Endothelial cell of umbilical vein (primary cell): ENCODE data around the gene PRKD2. TPM values are rescaled to one million over a fixed set of nuclear protein-coding genes. Genes with fewer than 3 reads are reported as not detected.
A peak's percentile ranks its signal among the peaks of the same experiment; 100 is the strongest.

Experiments
- BruUV-seq: library from RNA; stranded (reverse); fragments of 400-500 nt; replicated peaks from 2 replicates; lab custom pipeline; 2021; lab: Mats Ljungman, UMichigan
- CTCF ChIA-PET: fragments of 300-600, 350-600 bp; sonication (Branson Sonifier 250); formaldehyde crosslinking; loops from one replicate; lab custom pipeline; 2021; ENCODE audit warnings: antibody characterized with exemption, inconsistent platforms; lab: Charles Lee
- POLR2A ChIA-PET: fragments of 300-600, 350-600 bp; sonication (Branson Sonifier 250); formaldehyde crosslinking; loops from one replicate; lab custom pipeline; 2021; ENCODE audit warnings: antibody characterized with exemption, inconsistent platforms; lab: Charles Lee
- DNase-seq: peaks from one replicate; pipeline ENCODE4 v3.0.0-alpha.2; 2011; ENCODE audit warnings: low read depth, low spot score
- FAIRE-seq: peaks from 2 replicates; lab custom pipeline; 2011; peaks lifted over from hg19 to GRCh38; lab: Jason Lieb, UNC
- H2AFZ ChIP-seq: 2 replicates; pipeline ENCODE4 v1.6.0; 2012; ENCODE audit warnings: low read depth, low read length, control low read depth, inconsistent platforms
- H3K27ac ChIP-seq: 2 replicates; pipeline ENCODE4 v1.5.1; 2011; ENCODE audit warnings: low read depth, mild to moderate bottlenecking, control low read depth, low read length, moderate library complexity; ENCODE audit not compliant: insufficient read depth
- H3K27me3 ChIP-seq, 2 experiments: 2 replicates each; pipeline versions ENCODE4 v1.6.0 to v1.6.1; 2011; ENCODE audit warnings: low read length in 2 of 2, mixed read lengths in 1 of 2; ENCODE audit not compliant: control insufficient read depth in 2 of 2, insufficient read depth in 2 of 2
- H3K36me3 ChIP-seq, 2 experiments: 2 replicates in 1 of 2; 3 replicates in 1 of 2; pipeline ENCODE4 v1.5.1; 2011; ENCODE audit warnings: low read length in 2 of 2, mild to moderate bottlenecking in 1 of 2, moderate library complexity in 1 of 2; ENCODE audit not compliant: control insufficient read depth in 2 of 2, insufficient read depth in 2 of 2; ENCODE audit errors: extremely low read depth in 1 of 2
- H3K4me1 ChIP-seq: 3 replicates; pipeline ENCODE4 v1.5.1; 2011; ENCODE audit warnings: mild to moderate bottlenecking, low read length; ENCODE audit not compliant: control insufficient read depth, insufficient read depth; ENCODE audit errors: extremely low read depth
- H3K4me2 ChIP-seq: 2 replicates; pipeline ENCODE4 v1.6.1; 2011; ENCODE audit warnings: low read length, control low read depth, mixed read lengths; ENCODE audit not compliant: insufficient read depth
- H3K4me3 ChIP-seq, 3 experiments: fragments of 200-600 bp in 1 of 3; sonication (generic), shearing (Covaris generic) in 1 of 3; replicated peaks in 1 of 3; 2 replicates each; pipeline ENCODE4 v1.5.1; 2011 to 2016; ENCODE audit warnings: control low read depth in 3 of 3, low read length in 3 of 3, mild to moderate bottlenecking in 2 of 3, inconsistent platforms in 1 of 3, low read depth in 1 of 3, moderate library complexity in 1 of 3; ENCODE audit not compliant: insufficient read depth in 1 of 3
- H3K79me2 ChIP-seq: 2 replicates; pipeline ENCODE4 v1.6.0; 2012; ENCODE audit warnings: low read length, inconsistent platforms; ENCODE audit not compliant: control insufficient read depth, insufficient read depth
- H3K9ac ChIP-seq: replicated peaks from 2 replicates; pipeline ENCODE3; 2011; ENCODE audit warnings: low read length, control low read depth; ENCODE audit not compliant: insufficient read depth; ENCODE audit errors: extremely low read depth
- H3K9me1 ChIP-seq: replicated peaks from 3 replicates; pipeline ENCODE4 v1.6.0; 2011; ENCODE audit warnings: mild to moderate bottlenecking, low read length; ENCODE audit not compliant: control insufficient read depth, insufficient read depth; ENCODE audit errors: extremely low read depth
- H3K9me3 ChIP-seq: replicated peaks from 2 replicates; pipeline ENCODE4 v1.5.1; 2012; ENCODE audit warnings: low read length, inconsistent platforms; ENCODE audit not compliant: control insufficient read depth, insufficient read depth
- H4K20me1 ChIP-seq: replicated peaks from 2 replicates; pipeline ENCODE3; 2011; ENCODE audit warnings: mild to moderate bottlenecking, low read length; ENCODE audit not compliant: control insufficient read depth, insufficient read depth; ENCODE audit errors: extremely low read depth
- CTCF ChIP-seq, 2 donors: IDR thresholded peaks; 1 replicate in 1 of 2; 2 replicates in 1 of 2; pipeline ENCODE4 v1.5.1; 2011; ENCODE audit warnings: low read length in 2 of 2, mild to moderate bottlenecking in 2 of 2, moderate library complexity in 2 of 2, control low read depth in 1 of 2, inconsistent platforms in 1 of 2, low read depth in 1 of 2; ENCODE audit not compliant: insufficient read depth in 1 of 2; ENCODE audit errors: extremely low read depth in 1 of 2
- EZH2 ChIP-seq: IDR thresholded peaks from 2 replicates; pipeline ENCODE4 v1.6.1; 2012; ENCODE audit warnings: borderline replicate concordance, low read depth, mild to moderate bottlenecking, moderate library complexity, low read length, inconsistent platforms; ENCODE audit not compliant: severe bottlenecking
- FOS ChIP-seq: IDR thresholded peaks from 2 replicates; pipeline ENCODE4 v1.6.1; 2011; ENCODE audit warnings: mild to moderate bottlenecking, low read length, moderate library complexity, borderline replicate concordance; ENCODE audit not compliant: insufficient read depth
- GATA2 ChIP-seq: IDR thresholded peaks from 2 replicates; pipeline ENCODE4 v1.7.0; 2011; ENCODE audit warnings: low read depth, mild to moderate bottlenecking, moderate library complexity, mixed read lengths, low read length; ENCODE audit not compliant: insufficient read length, insufficient read depth
- JUN ChIP-seq: IDR thresholded peaks from 2 replicates; pipeline ENCODE4 v1.6.1; 2011; ENCODE audit warnings: borderline replicate concordance, low read depth; ENCODE audit not compliant: insufficient read length, insufficient read depth
- MAX ChIP-seq: IDR thresholded peaks from 2 replicates; pipeline ENCODE4 v1.6.1; 2011; ENCODE audit not compliant: insufficient read depth, insufficient read length
- POLR2A ChIP-seq: IDR thresholded peaks from 2 replicates; pipeline ENCODE4 v1.6.1; 2012; ENCODE audit warnings: low read depth, mild to moderate bottlenecking, control low read depth, low read length
- POLR2AphosphoS5 ChIP-seq: IDR thresholded peaks from 2 replicates; pipeline ENCODE4 v1.6.1; 2012; ENCODE audit warnings: low read depth, mild to moderate bottlenecking, control low read depth, low read length, moderate library complexity; ENCODE audit not compliant: insufficient read depth
- dilution Hi-C: fragments of 300-500 bp; cut with MboI; formaldehyde crosslinking; loops from one replicate; pipeline ENCODE4 v1.15.0; 2019; ENCODE audit warnings: low sequenced_read_pairs; ENCODE audit not compliant: extremely low pct_ligation_motif_present
- intact Hi-C: fragments of 100-400 bp; cut with micrococcal nuclease; formaldehyde crosslinking; loops from one replicate; pipeline ENCODE4 v1.10.0; 2022
- microRNA counts: library from miRNA; unstranded; fragments of <30 nt; microRNA quantifications from one replicate; lab custom pipeline; 2016
- microRNA-seq: library from miRNA; unstranded; fragments of <30 nt; microRNA quantifications from one replicate; pipeline ENCODE4 v1.2.0, GENCODE V29; 2021; ENCODE audit warnings: borderline number of aligned reads, borderline replicate concordance
- polyA plus RNA-seq, 4 experiments: library from polyadenylated mRNA; depleted of rRNA in 3 of 4; stranded (reverse) in 3 of 4; unstranded in 1 of 4; fragments of >200 nt; gene quantifications; 2 replicates each; pipeline versions ENCODE4 v1.2.1 to v1.2.3, GENCODE V29; 2011 to 2012; ENCODE audit warnings: missing spikeins in 1 of 4
- small RNA-seq: library from RNA; depleted of rRNA; stranded (forward); fragments of <200 nt; gene quantifications from one replicate; pipeline ENCODE3, GENCODE V24; 2012; ENCODE audit warnings: low replicate concordance, low read depth; ENCODE audit not compliant: insufficient read depth, insufficient read length
- total RNA-seq: library from RNA; stranded (reverse); gene quantifications from 2 replicates; pipeline ENCODE4 v1.2.3, GENCODE V29; 2021

Gene PRKD2
- total and polyA plus RNA-seq, 2 donors (not counting 3 experiments of a cell fraction or from before 2014, with no cell fraction given) = 40.4 to 94.9 TPM

GRCh38 chr19:46624958-46625661 lies 91.8 kb downstream of the PRKD2 start, which contains the start of gene PTGIR:
PTGIR (minus strand) TSS chr19:46625089; CDS start chr19:46624225, 864 bp downstream.
- Histone ChIP-seq H3K9me1 (no peaks in the 10 kb centered on the region), H3K4me2 (no peak within 1 kb of the TSS), H3K4me3 (no peak within 1 kb of the TSS), H3K36me3 (no peaks in the 10 kb centered on the region), H4K20me1 (no peaks in the 10 kb centered on the region), H3K27me3 (no peaks in the 10 kb centered on the region), H3K9ac (no peak within 1 kb of the TSS), H2AFZ (peak within 1 kb of the TSS; percentile 89), H3K9me3 (no peaks in the 10 kb centered on the region), H3K79me2 (no peaks in the 10 kb centered on the region), H3K27ac (no peak within 1 kb of the TSS), H3K4me1 (peaks cover 12% of the 10 kb centered on the region)
- intact Hi-C loops = no loop called here
- DNase-seq (peak; percentile 42), FAIRE-seq (no peak)
- no TSS peak for BruUV-seq
- dilution Hi-C loops = no loop called here
- CTCF ChIA-PET = interaction anchor here (0.6 to 2.3 kb wide), 6 partner anchors 11 to 366 kb away, joined by 3 to 15 read pairs (median 4); no protein-coding TSS in a partner anchor
- TF ChIP-seq MAX (no peak), CTCF (IDR thresholded peaks at IDR 0.05; ENCODE audit: extremely low read depth in 1 of 2, insufficient read depth in 1 of 2, low read depth in 1 of 2, low read length in 2 of 2) (no peak), EZH2 (no peak), POLR2AphosphoS5 (no peak), POLR2A (no peak), FOS (no peak), GATA2 (no peak), JUN (no peak)
- POLR2A ChIA-PET = interaction anchor here (1.5 kb wide), 1 partner anchor 36 kb away, joined by 8 read pairs; the partner anchor contains the start of gene DACT3

MicroRNAs encoded within 50 kb of the gene (microRNA counts, 767-probe panel; counts per million panel counts)
- 723 counts per million, percentile 96 among the panel's probes with 10 or more counts for microRNA hsa-miR-320e (lab: Ali Mortazavi, UCI)

Small RNAs within 50 kb of the gene (microRNA-seq; reads per million reads assigned to microRNA genes)
- 1.5 reads per million for gene MIR320E

Small RNAs within 50 kb of the gene (small RNA-seq; reads per million reads assigned to genes)
- not detected for gene MIR320E
- not detected for gene RF00019
- gene RN7SL364P = not detected

Other genes with a start within 250 kb of the PRKD2 start
- 0.16 and 0.27 TPM in 2 replicates for gene PNMA8A, start 245.6 kb downstream of the PRKD2 start, total RNA-seq
- gene PNMA8A, start 245.6 kb downstream of the PRKD2 start, polyA plus RNA-seq = 0.08 and 0.25 TPM in 2 replicates
- gene PNMA8B, start 221.2 kb downstream of the PRKD2 start, total RNA-seq = 0.11 TPM in 1 of 2 replicates, not detected in the other
- gene PNMA8B, start 221.2 kb downstream of the PRKD2 start, polyA plus RNA-seq = 0.02 TPM in 1 of 2 replicates, not detected in the other
- 305 and 351 TPM in 2 replicates for gene CALM3, start 115.8 kb downstream of the PRKD2 start, total RNA-seq
- 328 and 425 TPM in 2 replicates for gene CALM3, start 115.8 kb downstream of the PRKD2 start, polyA plus RNA-seq
- gene PTGIR, start 92.0 kb downstream of the PRKD2 start, total RNA-seq = 0.55 and 1.1 TPM in 2 replicates
- 2.7 and 3.8 TPM in 2 replicates for gene PTGIR, start 92.0 kb downstream of the PRKD2 start, polyA plus RNA-seq
- not detected in 2 replicates for gene GNG8, start 80.9 kb downstream of the PRKD2 start, total RNA-seq
- gene GNG8, start 80.9 kb downstream of the PRKD2 start, polyA plus RNA-seq = not detected in 2 replicates
- 0.22 and 0.65 TPM in 2 replicates for gene DACT3, start 55.9 kb downstream of the PRKD2 start, total RNA-seq
- gene DACT3, start 55.9 kb downstream of the PRKD2 start, polyA plus RNA-seq = 0.76 and 0.83 TPM in 2 replicates
- 28.6 and 32.8 TPM in 2 replicates for gene FKRP, start 28.9 kb upstream of the PRKD2 start, total RNA-seq
- 31.5 and 33.5 TPM in 2 replicates for gene FKRP, start 28.9 kb upstream of the PRKD2 start, polyA plus RNA-seq
- gene STRN4, start 29.3 kb upstream of the PRKD2 start, total RNA-seq = 108 and 116 TPM in 2 replicates
- gene STRN4, start 29.3 kb upstream of the PRKD2 start, polyA plus RNA-seq = 144 and 179 TPM in 2 replicates
- 105 and 114 TPM in 2 replicates for gene SLC1A5, start 71.5 kb upstream of the PRKD2 start, total RNA-seq
- 114 TPM in 2 replicates for gene SLC1A5, start 71.5 kb upstream of the PRKD2 start, polyA plus RNA-seq
- gene AP2S1, start 133.7 kb upstream of the PRKD2 start, total RNA-seq = 279 and 313 TPM in 2 replicates
- 376 and 417 TPM in 2 replicates for gene AP2S1, start 133.7 kb upstream of the PRKD2 start, polyA plus RNA-seq
- 47.3 and 51.3 TPM in 2 replicates for gene ARHGAP35, start 143.9 kb upstream of the PRKD2 start, total RNA-seq
- gene ARHGAP35, start 143.9 kb upstream of the PRKD2 start, polyA plus RNA-seq = 25.7 and 28.3 TPM in 2 replicates